DND-41 (cell line): ENCODE results near the gene SFXN5.

Source experiments
- ATAC-seq: fragments of 200-7000 bp; cut with Tn5 transposase; 3 replicates; pipeline ENCODE4 v1.9.1; 2021; ENCODE audit warnings: low read depth; ENCODE audit not compliant: insufficient read depth
- DNase-seq: peaks from one replicate; pipeline ENCODE4 v3.0.0-alpha.2; 2020
- H2AFZ ChIP-seq: 2 replicates; pipeline ENCODE4 v1.6.0; 2012; ENCODE audit warnings: low read depth, low read length
- H3K27ac ChIP-seq: 2 replicates; pipeline ENCODE4 v1.5.1; 2012; ENCODE audit warnings: low read length, inconsistent platforms
- H3K27me3 ChIP-seq: fragments of 200-600 bp; sonication (generic); 2 replicates; pipeline ENCODE4 v1.6.0; 2012; ENCODE audit warnings: low read length, mild to moderate bottlenecking, inconsistent platforms; ENCODE audit not compliant: insufficient read depth, poor library complexity
- H3K36me3 ChIP-seq: 2 replicates; pipeline ENCODE4 v1.5.1; 2012; ENCODE audit warnings: low read length, inconsistent platforms; ENCODE audit not compliant: insufficient read depth
- H3K4me1 ChIP-seq: 2 replicates; pipeline ENCODE4 v1.5.1; 2012; ENCODE audit warnings: mild to moderate bottlenecking, low read length; ENCODE audit not compliant: insufficient read depth
- H3K4me2 ChIP-seq: 2 replicates; pipeline ENCODE4 v1.6.0; 2012; ENCODE audit warnings: mild to moderate bottlenecking, moderate library complexity, low read length, inconsistent platforms; ENCODE audit not compliant: insufficient read depth
- H3K4me3 ChIP-seq, 2 experiments: fragments of 200-600 bp in 1 of 2; shearing (Covaris generic) in 1 of 2; 2 replicates each; pipeline ENCODE4 v1.5.1; 2012 to 2016; ENCODE audit warnings: inconsistent platforms in 2 of 2, low read length in 2 of 2, mild to moderate bottlenecking in 2 of 2, low read depth in 1 of 2, moderate library complexity in 1 of 2
- H3K79me2 ChIP-seq: 2 replicates; pipeline ENCODE4 v1.6.0; 2012; ENCODE audit warnings: low read length, inconsistent platforms; ENCODE audit not compliant: insufficient read depth
- H3K9ac ChIP-seq: 2 replicates; pipeline ENCODE4 v1.6.0; 2012; ENCODE audit warnings: low read depth, mild to moderate bottlenecking, inconsistent platforms, low read length, moderate library complexity
- H3K9me3 ChIP-seq: 2 replicates; pipeline ENCODE4 v1.5.1; 2012; ENCODE audit warnings: low read length, moderate library complexity, mild to moderate bottlenecking, inconsistent platforms; ENCODE audit not compliant: insufficient read depth, severe bottlenecking
- H4K20me1 ChIP-seq: 2 replicates; pipeline ENCODE4 v1.6.0; 2012; ENCODE audit warnings: low read length; ENCODE audit not compliant: insufficient read depth
- CTCF ChIP-seq: IDR thresholded peaks from 2 replicates; pipeline ENCODE4 v1.5.1; 2012; ENCODE audit warnings: borderline replicate concordance, low read length, moderate library complexity, mild to moderate bottlenecking; ENCODE audit not compliant: poor library complexity, severe bottlenecking; ENCODE audit errors: extremely low read depth
- EZH2 ChIP-seq: IDR thresholded peaks from 3 replicates; pipeline ENCODE4 v1.6.1; 2012; ENCODE audit warnings: borderline replicate concordance, low read depth, mild to moderate bottlenecking, moderate library complexity, low read length, inconsistent platforms; ENCODE audit not compliant: severe bottlenecking

The SFXN5 gene

GRCh38 chr2:72958542-72959385, 112.7 kb downstream of the SFXN5 start:
- no peaks in the 10 kb centered on the region for H3K79me2 ChIP-seq
- H3K9me3 ChIP-seq: no peaks in the 10 kb centered on the region
- DNase-seq (no peak), ATAC-seq (no peak)
- no peaks in the 10 kb centered on the region for H3K4me1 ChIP-seq
- H3K4me3 ChIP-seq: no peak overlapping the region
- H4K20me1 ChIP-seq: no peaks in the 10 kb centered on the region
- H3K4me2 ChIP-seq: no peak overlapping the region
- H2AFZ ChIP-seq: no peak overlapping the region
- H3K9ac ChIP-seq: no peak overlapping the region
- no peaks in the 10 kb centered on the region for H3K27me3 ChIP-seq
- TF ChIP-seq CTCF (no peak), EZH2 (no peak)
- no peaks in the 10 kb centered on the region for H3K36me3 ChIP-seq
- no peak overlapping the region for H3K27ac ChIP-seq

GRCh38 chr2:72956936-72957335, 114.6 kb downstream of the SFXN5 start:
- Histone ChIP-seq H3K27ac (no peak overlapping the region), H3K9me3 (no peaks in the 10 kb centered on the region), H3K9ac (no peak overlapping the region), H3K27me3 (no peaks in the 10 kb centered on the region), H3K79me2 (no peaks in the 10 kb centered on the region), H4K20me1 (no peaks in the 10 kb centered on the region), H2AFZ (no peak overlapping the region), H3K4me1 (no peaks in the 10 kb centered on the region), H3K4me2 (no peak overlapping the region), H3K36me3 (no peaks in the 10 kb centered on the region), H3K4me3 (no peak overlapping the region)
- no peak for TF ChIP-seq CTCF
- no peak for TF ChIP-seq EZH2
- no peak for ATAC-seq
- no peak for DNase-seq

GRCh38 chr2:72956050-72956395, 115.5 kb downstream of the SFXN5 start:
- TF ChIP-seq CTCF (no peak), EZH2 (no peak)
- no peak overlapping the region for H3K4me2 ChIP-seq
- H2AFZ ChIP-seq: no peak overlapping the region
- H3K79me2 ChIP-seq: no peaks in the 10 kb centered on the region
- no peaks in the 10 kb centered on the region for H4K20me1 ChIP-seq
- H3K27ac ChIP-seq: no peak overlapping the region
- H3K4me3 ChIP-seq: no peak overlapping the region
- H3K27me3 ChIP-seq: no peaks in the 10 kb centered on the region
- no peaks in the 10 kb centered on the region for H3K36me3 ChIP-seq
- no peaks in the 10 kb centered on the region for H3K9me3 ChIP-seq
- H3K4me1 ChIP-seq: no peaks in the 10 kb centered on the region
- ATAC-seq (no peak), DNase-seq (no peak)
- H3K9ac ChIP-seq: no peak overlapping the region
